ENCODE data around the gene ASCL5. TPM values are rescaled to one million over a fixed set of nuclear protein-coding genes. Genes with fewer than 3 reads are reported as not detected.

ASCL5 gene
- total and polyA plus RNA-seq, 10 of the 15 experiments (the other 5 are each of a cell fraction or from before 2014, with no cell fraction given): 0.04 TPM; not detected in 9

GRCh38 chr1:201109651-201110050 is 17.3 kb downstream of the ASCL5 start:
- ChIA-PET RAD21 (ENCODE audit: unreplicated experiment) (no interaction called here), SMC1A (ENCODE audit: uncharacterized antibody, unreplicated experiment) (interaction anchor here (1.8 kb wide), 1 partner anchor 138 kb away, joined by 4 read pairs; no protein-coding TSS in a partner anchor), CTCF (interaction anchor here (0.9 to 3.7 kb wide), 3 partner anchors 9 to 133 kb away, joined by 3 to 17 read pairs (median 3); no protein-coding TSS in a partner anchor), POLR2A (no interaction called here)
- Histone ChIP-seq H3K27ac (ENCODE audit: control insufficient read depth, insufficient read depth) (no peak overlapping the region), H3K4me3 (no peak overlapping the region), H3K9me3 (replicated peaks; ENCODE audit: control insufficient read depth, insufficient read depth, low read length) (no peaks in the 10 kb centered on the region), H3K4me2 (ENCODE audit: control insufficient read depth, insufficient read depth) (no peak overlapping the region), H3K27me3 (replicated peaks in 1 of 2; ENCODE audit: control insufficient read depth in 2 of 2, insufficient read depth in 2 of 2, low read length in 1 of 2) (peaks cover 0 to 6% of the 10 kb centered on the region in 2 experiments; a peak in 2 of 4 replicates), H3K79me2 (ENCODE audit: control insufficient read depth, insufficient read depth, low read length) (no peaks in the 10 kb centered on the region), H2AFZ (ENCODE audit: control insufficient read depth, low read depth, low read length) (no peak overlapping the region), H3K4me1 (ENCODE audit: control insufficient read depth, insufficient read depth, low read length) (no peaks in the 10 kb centered on the region), H4K20me1 (ENCODE audit: control insufficient read depth, insufficient read depth) (no peaks in the 10 kb centered on the region), H3K36me3 (ENCODE audit: control insufficient read depth in 2 of 2, insufficient read depth in 2 of 2, low read length in 1 of 2) (no peaks in the 10 kb centered on the region), H3K9ac (ENCODE audit: control insufficient read depth, insufficient read depth, low read length) (no peak overlapping the region)
- no TSS peak for BruUV-seq (replicated peaks)
- FAIRE-seq (no peak), ATAC-seq (no peak), DNase-seq (ENCODE audit: low read depth, low spot score) (no peak)
- intact Hi-C loops (cut with micrococcal nuclease; ENCODE audit: unreplicated experiment): loop anchor here (10.0 kb wide), 1 partner anchor 555 kb away; no protein-coding TSS in a partner anchor
- in situ Hi-C loops (cut with MboI): no loop called here
- TF ChIP-seq MTA3 (IDR thresholded peaks at IDR 0.05; ENCODE audit: borderline replicate concordance, low read length) (no peak), TARDBP (IDR thresholded peaks at IDR 0.05; ENCODE audit: borderline replicate concordance) (no peak), SP1 (IDR thresholded peaks at IDR 0.05; ENCODE audit: low read depth, low read length) (no peak), SMC3 (IDR thresholded peaks at IDR 0.05; ENCODE audit: borderline replicate concordance, low read length) (no peak), POLR2AphosphoS2 (IDR thresholded peaks at IDR 0.05; ENCODE audit: low read depth, low read length) (no peak), NR2F1 (conservative IDR thresholded peaks at IDR 0.05) (no peak), TCF12 (IDR thresholded peaks at IDR 0.05; ENCODE audit: low read depth, low read length) (no peak), IKZF1 (conservative IDR thresholded peaks at IDR 0.05) (no peak), NR2C1 (IDR thresholded peaks at IDR 0.05) (no peak), ZBTB33 (IDR thresholded peaks at IDR 0.05) (no peak), CHD4 (IDR thresholded peaks at IDR 0.05) (no peak), E2F8 (IDR thresholded peaks at IDR 0.05; ENCODE audit: low read depth, partially characterized antibody) (no peak)
- WGBS (ENCODE audit: insufficient coverage, insufficient replicate concordance, low lambda C conversion rate, missing lambda C conversion rate): 29% methylated on average over 1 of the region's 1 CpG
